ENCODE data around the gene TMEM117.

Gene TMEM117

DNA sequence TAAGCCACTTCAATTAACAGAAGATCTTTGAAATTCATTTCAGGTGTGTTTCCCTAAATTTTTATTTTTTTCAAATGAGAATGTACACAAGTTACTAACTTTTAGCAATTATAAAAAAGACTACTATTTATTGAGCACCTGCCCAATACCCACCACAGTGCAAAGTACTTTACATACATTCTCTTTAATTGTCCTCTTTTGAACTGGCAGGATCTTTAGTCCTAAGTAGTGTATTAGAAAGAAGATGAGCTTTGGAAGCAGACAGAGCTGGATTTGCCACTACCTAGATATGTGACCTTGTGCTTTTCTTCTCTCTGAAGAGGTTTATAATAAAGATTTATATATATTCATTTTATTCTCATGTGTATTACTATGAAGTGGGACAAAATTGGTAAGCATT is 63.7 kb downstream of the TMEM117 start:
- Histone ChIP-seq H3F3A (ENCODE audit: insufficient read depth, low read length) (no peaks in the 10 kb centered on the region), H3K9me2 (ENCODE audit: low read depth, low read length) (no peaks in the 10 kb centered on the region), H3K79me2 (ENCODE audit: insufficient read depth, low read length) (no peaks in the 10 kb centered on the region), H3K27ac (ENCODE audit: low read depth, low read length, poor library complexity, severe bottlenecking) (no peak overlapping the region), H3K9me3 (ENCODE audit: low read length) (no peaks in the 10 kb centered on the region), H3K9ac (ENCODE audit: low read length) (no peak overlapping the region), H3K36me3 (ENCODE audit: insufficient read depth, low read length) (no peaks in the 10 kb centered on the region), H3K4me2 (ENCODE audit: low read length) (no peak overlapping the region), H2AFZ (ENCODE audit: low read length) (no peak overlapping the region), H3K4me1 (ENCODE audit: insufficient read depth, low read length, severe bottlenecking) (no peaks in the 10 kb centered on the region), H4K20me1 (ENCODE audit: insufficient read depth, low read length) (no peaks in the 10 kb centered on the region), H3K4me3 (ENCODE audit: low read depth, low read length, poor library complexity, severe bottlenecking) (no peak overlapping the region), H3K27me3 (ENCODE audit: insufficient read depth, low read length) (no peaks in the 10 kb centered on the region)
- TF ChIP-seq EZH2 (IDR thresholded peaks at IDR 0.05; ENCODE audit: borderline replicate concordance, low read length) = no peak
- TF ChIP-seq, protein P1, sequence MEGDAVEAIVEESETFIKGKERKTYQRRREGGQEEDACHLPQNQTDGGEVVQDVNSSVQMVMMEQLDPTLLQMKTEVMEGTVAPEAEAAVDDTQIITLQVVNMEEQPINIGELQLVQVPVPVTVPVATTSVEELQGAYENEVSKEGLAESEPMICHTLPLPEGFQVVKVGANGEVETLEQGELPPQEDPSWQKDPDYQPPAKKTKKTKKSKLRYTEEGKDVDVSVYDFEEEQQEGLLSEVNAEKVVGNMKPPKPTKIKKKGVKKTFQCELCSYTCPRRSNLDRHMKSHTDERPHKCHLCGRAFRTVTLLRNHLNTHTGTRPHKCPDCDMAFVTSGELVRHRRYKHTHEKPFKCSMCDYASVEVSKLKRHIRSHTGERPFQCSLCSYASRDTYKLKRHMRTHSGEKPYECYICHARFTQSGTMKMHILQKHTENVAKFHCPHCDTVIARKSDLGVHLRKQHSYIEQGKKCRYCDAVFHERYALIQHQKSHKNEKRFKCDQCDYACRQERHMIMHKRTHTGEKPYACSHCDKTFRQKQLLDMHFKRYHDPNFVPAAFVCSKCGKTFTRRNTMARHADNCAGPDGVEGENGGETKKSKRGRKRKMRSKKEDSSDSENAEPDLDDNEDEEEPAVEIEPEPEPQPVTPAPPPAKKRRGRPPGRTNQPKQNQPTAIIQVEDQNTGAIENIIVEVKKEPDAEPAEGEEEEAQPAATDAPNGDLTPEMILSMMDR (IDR thresholded peaks at IDR 0.05; ENCODE audit: low read length) = no peak

DNA sequence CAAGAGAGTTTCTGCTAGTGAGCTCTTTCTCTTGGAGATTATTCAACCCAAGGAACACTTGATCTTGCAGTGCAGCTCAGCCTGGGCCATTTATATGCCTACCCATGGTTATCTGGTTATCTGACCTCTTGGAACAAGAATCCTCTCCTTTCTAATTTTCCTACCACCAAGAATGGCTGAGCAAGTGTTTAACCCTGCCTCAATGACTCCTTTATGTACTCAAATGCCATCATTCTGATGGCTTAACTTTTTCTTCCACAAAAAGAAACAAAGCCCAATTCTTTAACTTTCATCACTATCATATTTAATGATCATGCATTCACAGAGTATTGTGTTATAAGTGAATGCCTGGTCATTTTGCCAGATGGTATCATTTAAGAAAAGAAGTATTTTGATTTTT is 67.8 kb downstream of the TMEM117 start:
- no peak for TF ChIP-seq EZH2 (IDR thresholded peaks at IDR 0.05; ENCODE audit: borderline replicate concordance, low read length)
- TF ChIP-seq, protein P1 (IDR thresholded peaks at IDR 0.05; ENCODE audit: low read length) = no peak
- Histone ChIP-seq H3K9me2 (ENCODE audit: low read depth, low read length) (no peaks in the 10 kb centered on the region), H4K20me1 (ENCODE audit: insufficient read depth, low read length) (no peaks in the 10 kb centered on the region), H3K4me3 (ENCODE audit: low read depth, low read length, poor library complexity, severe bottlenecking) (no peak overlapping the region), H3K4me1 (ENCODE audit: insufficient read depth, low read length, severe bottlenecking) (no peaks in the 10 kb centered on the region), H3K27me3 (ENCODE audit: insufficient read depth, low read length) (no peaks in the 10 kb centered on the region), H3K9ac (ENCODE audit: low read length) (no peak overlapping the region), H3F3A (ENCODE audit: insufficient read depth, low read length) (no peaks in the 10 kb centered on the region), H3K27ac (ENCODE audit: low read depth, low read length, poor library complexity, severe bottlenecking) (no peak overlapping the region), H3K36me3 (ENCODE audit: insufficient read depth, low read length) (no peaks in the 10 kb centered on the region), H3K79me2 (ENCODE audit: insufficient read depth, low read length) (no peaks in the 10 kb centered on the region), H3K4me2 (ENCODE audit: low read length) (no peak overlapping the region), H3K9me3 (ENCODE audit: low read length) (no peaks in the 10 kb centered on the region), H2AFZ (ENCODE audit: low read length) (no peak overlapping the region)

DNA sequence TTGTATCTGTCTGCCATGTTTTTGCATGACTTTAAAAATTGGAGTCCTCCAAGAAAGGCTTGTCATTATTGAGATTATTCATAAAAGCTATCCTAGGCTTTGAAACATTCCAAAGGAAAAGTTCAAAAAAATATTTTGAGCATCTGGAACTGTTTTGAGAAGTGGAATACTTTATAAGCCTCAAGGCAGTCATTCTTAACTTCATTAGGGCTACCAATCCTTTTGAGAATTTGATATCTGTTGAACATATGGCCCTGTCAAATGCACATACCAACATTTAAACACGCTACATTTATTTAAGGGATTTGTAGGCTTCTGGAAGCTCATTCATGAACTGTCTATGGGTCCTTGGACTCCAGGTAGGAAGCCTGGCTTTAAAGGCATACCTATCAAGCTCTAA is 77.0 kb downstream of the TMEM117 start:
- Histone ChIP-seq H3K4me1 (ENCODE audit: insufficient read depth, low read length, severe bottlenecking) (no peaks in the 10 kb centered on the region), H3K9me3 (ENCODE audit: low read length) (no peaks in the 10 kb centered on the region), H3F3A (ENCODE audit: insufficient read depth, low read length) (no peaks in the 10 kb centered on the region), H3K9ac (ENCODE audit: low read length) (no peak overlapping the region), H3K79me2 (ENCODE audit: insufficient read depth, low read length) (no peaks in the 10 kb centered on the region), H3K36me3 (ENCODE audit: insufficient read depth, low read length) (no peaks in the 10 kb centered on the region), H2AFZ (ENCODE audit: low read length) (no peak overlapping the region), H3K9me2 (ENCODE audit: low read depth, low read length) (no peaks in the 10 kb centered on the region), H3K4me2 (ENCODE audit: low read length) (no peak overlapping the region), H3K27ac (ENCODE audit: low read depth, low read length, poor library complexity, severe bottlenecking) (no peak overlapping the region), H3K27me3 (ENCODE audit: insufficient read depth, low read length) (no peaks in the 10 kb centered on the region), H3K4me3 (ENCODE audit: low read depth, low read length, poor library complexity, severe bottlenecking) (no peak overlapping the region), H4K20me1 (ENCODE audit: insufficient read depth, low read length) (no peaks in the 10 kb centered on the region)
- TF ChIP-seq, protein P1 (IDR thresholded peaks at IDR 0.05; ENCODE audit: low read length) = no peak
- no peak for TF ChIP-seq EZH2 (IDR thresholded peaks at IDR 0.05; ENCODE audit: borderline replicate concordance, low read length)

Data from OCI-LY1 (cell line).